ENCODE data around the gene CLMP.

The CLMP gene

DNA sequence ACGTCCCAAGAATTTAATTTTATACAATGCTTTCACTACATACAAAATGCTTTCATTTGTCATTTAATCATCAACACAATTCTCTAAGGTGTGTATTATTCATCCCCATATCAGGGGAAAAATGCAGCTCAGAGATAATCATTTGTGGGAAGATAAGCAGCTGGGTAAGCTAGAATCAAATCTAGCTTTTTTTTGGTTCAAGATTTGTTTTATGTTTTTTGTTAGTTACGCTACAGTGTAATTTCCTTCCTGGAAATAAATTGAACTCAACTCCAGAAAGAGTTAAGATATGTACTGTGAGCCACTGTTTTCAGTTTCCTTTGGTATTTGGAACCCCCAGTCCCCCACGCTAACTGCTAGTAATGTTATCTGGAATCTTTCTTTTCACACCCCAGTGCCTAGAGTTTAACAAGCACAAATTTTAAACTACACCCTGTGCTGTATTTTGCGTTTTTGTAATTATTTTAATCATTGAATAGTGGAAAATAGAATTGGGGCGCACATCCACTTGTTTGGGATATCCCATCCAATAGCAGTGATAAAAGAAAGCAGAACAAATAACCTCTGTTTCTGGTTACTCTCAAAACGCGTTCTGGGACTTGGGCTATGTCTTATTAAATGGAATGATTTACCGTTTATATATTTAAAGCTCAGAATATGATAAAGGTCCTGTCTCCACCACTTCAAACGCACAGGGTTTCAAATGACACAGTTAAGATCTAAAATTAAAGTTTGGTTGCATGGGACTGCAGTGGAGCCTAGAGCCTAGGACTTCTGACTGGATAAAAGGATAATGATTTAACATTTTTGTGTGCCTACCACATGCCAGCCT is 131.0 kb downstream of the CLMP start:
- peaks cover 37% of the 10 kb centered on the region for H3F3A ChIP-seq (ENCODE audit: control insufficient read depth, insufficient read depth)
- peak overlapping the region; percentile 99 for H3K4me2 ChIP-seq (ENCODE audit: low read length)
- H3K36me3 ChIP-seq (ENCODE audit: control insufficient read depth, low read length): peaks cover 52% of the 10 kb centered on the region
- peaks cover 46% of the 10 kb centered on the region for H3K4me1 ChIP-seq (ENCODE audit: control insufficient read depth, low read length)
- no peaks in the 10 kb centered on the region for H3K27me3 ChIP-seq (ENCODE audit: control insufficient read depth, low read length)
- TF ChIP-seq, protein P1, sequence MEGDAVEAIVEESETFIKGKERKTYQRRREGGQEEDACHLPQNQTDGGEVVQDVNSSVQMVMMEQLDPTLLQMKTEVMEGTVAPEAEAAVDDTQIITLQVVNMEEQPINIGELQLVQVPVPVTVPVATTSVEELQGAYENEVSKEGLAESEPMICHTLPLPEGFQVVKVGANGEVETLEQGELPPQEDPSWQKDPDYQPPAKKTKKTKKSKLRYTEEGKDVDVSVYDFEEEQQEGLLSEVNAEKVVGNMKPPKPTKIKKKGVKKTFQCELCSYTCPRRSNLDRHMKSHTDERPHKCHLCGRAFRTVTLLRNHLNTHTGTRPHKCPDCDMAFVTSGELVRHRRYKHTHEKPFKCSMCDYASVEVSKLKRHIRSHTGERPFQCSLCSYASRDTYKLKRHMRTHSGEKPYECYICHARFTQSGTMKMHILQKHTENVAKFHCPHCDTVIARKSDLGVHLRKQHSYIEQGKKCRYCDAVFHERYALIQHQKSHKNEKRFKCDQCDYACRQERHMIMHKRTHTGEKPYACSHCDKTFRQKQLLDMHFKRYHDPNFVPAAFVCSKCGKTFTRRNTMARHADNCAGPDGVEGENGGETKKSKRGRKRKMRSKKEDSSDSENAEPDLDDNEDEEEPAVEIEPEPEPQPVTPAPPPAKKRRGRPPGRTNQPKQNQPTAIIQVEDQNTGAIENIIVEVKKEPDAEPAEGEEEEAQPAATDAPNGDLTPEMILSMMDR (IDR thresholded peaks at IDR 0.05; ENCODE audit: low read depth, low read length, poor library complexity, severe bottlenecking): no peak
- TF ChIP-seq EZH2phosphoT487 (IDR thresholded peaks at IDR 0.05; ENCODE audit: borderline replicate concordance, low read length): no peak
- H3K4me3 ChIP-seq (ENCODE audit: low read length): peak overlapping the region; percentile 98
- H3K27ac ChIP-seq (ENCODE audit: low read depth, low read length): peak overlapping the region; percentile 88
- H3K9me2 ChIP-seq (replicated peaks; ENCODE audit: control insufficient read depth, low read length): no peaks in the 10 kb centered on the region
- H3K79me2 ChIP-seq (ENCODE audit: control insufficient read depth, low read length): peaks cover 74% of the 10 kb centered on the region
- peaks cover 29% of the 10 kb centered on the region for H4K20me1 ChIP-seq (ENCODE audit: control insufficient read depth, insufficient read depth, low read depth, low read length)
- no peaks in the 10 kb centered on the region for H3K9me3 ChIP-seq (ENCODE audit: control insufficient read depth, insufficient read depth, low read length)

DNA sequence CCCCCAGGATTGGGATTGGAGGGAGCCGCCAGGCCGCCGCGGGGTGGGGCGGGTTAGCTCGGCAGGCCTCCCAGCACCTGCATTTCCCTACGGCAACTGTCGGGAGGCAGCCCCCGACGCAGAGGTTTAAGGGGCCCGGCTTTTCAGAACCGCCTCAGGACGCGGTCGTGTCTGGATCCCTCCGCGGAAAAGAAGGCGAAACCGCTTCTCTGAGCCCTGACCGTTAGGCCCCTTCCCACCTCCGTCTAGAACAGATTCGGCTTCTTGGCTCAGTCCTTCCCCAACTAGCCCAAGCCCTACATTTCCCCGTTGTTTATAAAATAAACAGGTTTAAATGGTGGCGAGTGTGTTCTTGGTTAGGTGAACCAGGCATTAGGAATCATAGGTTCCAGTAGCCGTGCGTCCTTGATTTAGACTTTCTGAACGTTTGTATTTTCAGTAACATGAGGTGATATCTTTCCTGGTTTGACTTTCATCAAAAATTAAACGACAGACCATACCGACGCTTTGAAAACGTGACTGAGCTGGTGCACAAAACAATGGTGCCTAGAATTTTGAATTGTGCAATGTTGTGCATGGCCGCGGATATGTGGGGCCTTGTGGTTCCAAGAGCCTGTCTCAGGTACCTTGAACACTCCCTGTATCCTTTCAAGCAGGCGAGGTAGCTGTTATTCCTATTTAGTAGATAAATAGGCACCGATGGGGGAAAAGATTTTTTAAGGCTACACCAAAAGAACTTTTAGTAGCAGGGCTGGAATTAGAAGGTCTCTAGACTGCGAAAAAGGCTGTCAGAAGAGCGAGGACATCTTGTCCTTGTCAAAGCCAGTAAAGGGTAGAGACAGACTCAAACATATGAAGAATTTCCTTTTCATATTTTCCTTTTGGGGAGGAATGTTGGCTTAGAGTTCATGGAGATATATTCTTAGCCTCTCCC is 131.9 kb downstream of the CLMP start:
- Histone ChIP-seq H3K4me2 (ENCODE audit: low read length) (peak overlapping the region; percentile 99), H3K4me1 (ENCODE audit: control insufficient read depth, low read length) (peaks cover 46% of the 10 kb centered on the region), H3K9me3 (ENCODE audit: control insufficient read depth, insufficient read depth, low read length) (no peaks in the 10 kb centered on the region), H3K27me3 (ENCODE audit: control insufficient read depth, low read length) (no peaks in the 10 kb centered on the region), H4K20me1 (ENCODE audit: control insufficient read depth, insufficient read depth, low read depth, low read length) (peaks cover 29% of the 10 kb centered on the region), H3K27ac (ENCODE audit: low read depth, low read length) (peak overlapping the region; percentile 88), H3K4me3 (ENCODE audit: low read length) (peak overlapping the region; percentile 98), H3K9me2 (replicated peaks; ENCODE audit: control insufficient read depth, low read length) (no peaks in the 10 kb centered on the region), H3F3A (ENCODE audit: control insufficient read depth, insufficient read depth) (peaks cover 46% of the 10 kb centered on the region), H3K36me3 (ENCODE audit: control insufficient read depth, low read length) (peaks cover 61% of the 10 kb centered on the region), H3K79me2 (ENCODE audit: control insufficient read depth, low read length) (peaks cover 77% of the 10 kb centered on the region)
- no peak for TF ChIP-seq EZH2phosphoT487 (IDR thresholded peaks at IDR 0.05; ENCODE audit: borderline replicate concordance, low read length)
- TF ChIP-seq, protein P1 (IDR thresholded peaks at IDR 0.05; ENCODE audit: low read depth, low read length, poor library complexity, severe bottlenecking): no peak

DNA sequence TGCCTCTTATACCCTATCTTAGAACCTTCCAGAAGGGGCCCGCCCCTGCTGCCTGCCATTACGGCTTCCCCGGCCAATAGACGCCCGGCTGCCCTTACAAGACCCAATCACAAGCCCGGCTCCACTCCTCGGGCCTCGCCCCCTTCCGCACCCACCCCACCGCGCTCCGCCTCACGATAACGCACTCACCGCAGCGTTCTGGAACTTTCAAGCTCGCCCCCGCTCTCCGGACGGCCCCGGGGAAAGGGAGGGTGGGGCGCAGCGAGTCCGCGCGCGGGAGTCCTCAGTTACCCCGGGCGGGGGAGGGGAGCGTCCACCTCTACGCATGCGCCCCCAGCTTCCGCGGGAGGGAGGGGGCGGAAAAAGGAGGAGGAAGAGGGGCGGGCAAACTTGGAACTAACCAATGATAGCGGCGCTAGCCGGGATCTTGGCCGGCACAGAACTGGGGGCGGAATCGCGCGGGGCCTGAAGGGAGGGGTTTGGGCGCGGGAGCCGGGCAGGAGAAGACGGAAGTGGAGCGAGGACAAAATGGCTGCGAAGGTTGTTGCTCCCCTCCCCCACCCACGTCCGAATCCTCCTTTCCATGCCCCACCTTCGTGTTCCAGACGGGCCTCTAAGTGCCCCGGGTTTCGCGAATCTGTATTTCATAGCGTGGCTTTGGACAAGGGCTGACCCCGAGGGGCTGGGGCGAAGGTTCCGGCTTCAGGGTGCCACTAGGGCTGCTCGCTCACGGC is 132.7 kb downstream of the CLMP start:
- H3K9me3 ChIP-seq (ENCODE audit: control insufficient read depth, insufficient read depth, low read length): no peaks in the 10 kb centered on the region
- H3K27me3 ChIP-seq (ENCODE audit: control insufficient read depth, low read length): no peaks in the 10 kb centered on the region
- H3K4me2 ChIP-seq (ENCODE audit: low read length): peak overlapping the region; percentile 99
- H3K4me1 ChIP-seq (ENCODE audit: control insufficient read depth, low read length): peaks cover 53% of the 10 kb centered on the region
- no peak for TF ChIP-seq EZH2phosphoT487 (IDR thresholded peaks at IDR 0.05; ENCODE audit: borderline replicate concordance, low read length)
- TF ChIP-seq, protein P1 (IDR thresholded peaks at IDR 0.05; ENCODE audit: low read depth, low read length, poor library complexity, severe bottlenecking): no peak
- H3K4me3 ChIP-seq (ENCODE audit: low read length): peak overlapping the region; percentile 98
- peaks cover 70% of the 10 kb centered on the region for H3K36me3 ChIP-seq (ENCODE audit: control insufficient read depth, low read length)
- peaks cover 80% of the 10 kb centered on the region for H3K79me2 ChIP-seq (ENCODE audit: control insufficient read depth, low read length)
- H4K20me1 ChIP-seq (ENCODE audit: control insufficient read depth, insufficient read depth, low read depth, low read length): peaks cover 35% of the 10 kb centered on the region
- peaks cover 52% of the 10 kb centered on the region for H3F3A ChIP-seq (ENCODE audit: control insufficient read depth, insufficient read depth)
- peak overlapping the region; percentile 88 for H3K27ac ChIP-seq (ENCODE audit: low read depth, low read length)
- H3K9me2 ChIP-seq (replicated peaks; ENCODE audit: control insufficient read depth, low read length): no peaks in the 10 kb centered on the region
